Measurements from ENCODE around the gene DNM1. TPM values are rescaled to one million over a fixed set of nuclear protein-coding genes. Genes with fewer than 3 reads are reported as not detected.

DNM1 gene
- total RNA-seq, 4 donors from 2014 or later: 6.9 to 11.4 (median 9.0) TPM

GRCh38 chr9:128164307-128164885 lies 38.8 kb upstream of the DNM1 start:
- no peak overlapping the region for H3K4me3 ChIP-seq (ENCODE audit: low read depth, poor library complexity, severe bottlenecking)
- DNase-seq (ENCODE audit: low spot score in 2 of 2): no peak
- TF ChIP-seq CTCF (IDR thresholded peaks at IDR 0.05) (no peak), POLR2A (IDR thresholded peaks at IDR 0.05) (no peak)
- intact Hi-C loops (cut with DNase I; ENCODE audit: low total_unique reads): no loop called here
- 55 to 65% methylated on average over 14 of the region's 14 CpGs for WGBS, 2 donors

DNA sequence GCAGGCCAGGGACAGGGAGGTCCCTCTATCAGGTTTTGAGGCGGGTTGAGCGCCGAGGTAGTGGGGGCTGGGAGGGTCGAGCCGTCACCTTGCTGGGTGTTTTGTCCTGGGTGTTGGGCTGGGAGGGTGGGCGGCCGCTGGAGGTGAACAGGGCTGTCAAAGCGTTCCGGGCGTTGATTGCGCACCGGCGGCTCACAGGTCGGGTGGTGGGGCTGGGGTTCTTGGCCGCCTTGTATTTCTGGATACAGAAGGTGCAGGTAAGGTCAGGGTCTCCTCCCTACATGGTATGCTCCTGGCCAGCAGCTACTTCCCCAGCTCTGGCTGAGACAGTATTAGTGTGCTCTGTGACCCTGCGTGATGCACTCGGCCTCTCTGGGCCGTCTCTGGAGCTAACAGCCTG lies 37.0 kb upstream of the DNM1 start:
- no peak for TF ChIP-seq CTCF (IDR thresholded peaks at IDR 0.05)
- TF ChIP-seq POLR2A (IDR thresholded peaks at IDR 0.05): no peak
- H3K4me3 ChIP-seq (ENCODE audit: low read depth, poor library complexity, severe bottlenecking): no peak overlapping the region
- no peak for DNase-seq (ENCODE audit: low spot score in 2 of 2)
- intact Hi-C loops (cut with DNase I; ENCODE audit: low total_unique reads): no loop called here
- WGBS, 2 donors: 95 to 97% methylated on average over 18 of the region's 18 CpGs

DNA sequence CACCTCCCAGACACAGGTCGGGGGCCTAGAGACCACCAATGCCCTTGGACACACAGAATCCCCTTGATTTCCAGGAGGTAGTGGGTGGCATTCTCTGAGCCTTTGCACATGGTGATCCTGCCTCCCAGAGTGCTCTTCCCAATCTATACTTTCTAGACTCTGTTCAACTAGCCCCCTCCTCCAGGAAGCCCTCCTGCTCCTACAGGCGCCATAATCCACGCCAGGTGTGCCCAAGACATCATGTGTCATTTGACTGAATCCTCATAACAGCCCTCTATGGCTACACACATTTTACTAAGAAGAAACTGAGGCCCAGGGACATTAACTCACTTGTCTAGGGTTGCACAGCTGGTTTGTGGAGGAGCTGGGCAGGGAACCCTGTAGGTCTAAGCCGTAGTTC lies 36.0 kb upstream of the DNM1 start:
- WGBS, 2 donors: 100% methylated on average over 4 of the region's 4 CpGs
- TF ChIP-seq POLR2A (IDR thresholded peaks at IDR 0.05) (no peak), CTCF (IDR thresholded peaks at IDR 0.05) (no peak)
- intact Hi-C loops (cut with DNase I; ENCODE audit: low total_unique reads): no loop called here
- no peak overlapping the region for H3K4me3 ChIP-seq (ENCODE audit: low read depth, poor library complexity, severe bottlenecking)
- no peak for DNase-seq (ENCODE audit: low spot score in 2 of 2)

GRCh38 chr9:128168731-128169308 lies 34.4 kb upstream of the DNM1 start:
- no peak for DNase-seq (ENCODE audit: low spot score in 2 of 2)
- intact Hi-C loops (cut with DNase I; ENCODE audit: low total_unique reads): no loop called here
- 87 to 91% methylated on average over 8 of the region's 8 CpGs for WGBS, 2 donors
- no peak overlapping the region for H3K4me3 ChIP-seq (ENCODE audit: low read depth, poor library complexity, severe bottlenecking)
- no peak for TF ChIP-seq CTCF (IDR thresholded peaks at IDR 0.05)
- no peak for TF ChIP-seq POLR2A (IDR thresholded peaks at IDR 0.05)

GRCh38 chr9:128169492-128169891 lies 33.7 kb upstream of the DNM1 start:
- TF ChIP-seq POLR2A (IDR thresholded peaks at IDR 0.05) (no peak), CTCF (IDR thresholded peaks at IDR 0.05) (no peak)
- no peak for DNase-seq (ENCODE audit: low spot score in 2 of 2)
- 92 to 94% methylated on average over 8 of the region's 8 CpGs for WGBS, 2 donors
- H3K4me3 ChIP-seq (ENCODE audit: low read depth, poor library complexity, severe bottlenecking): no peak overlapping the region
- intact Hi-C loops (cut with DNase I; ENCODE audit: low total_unique reads): no loop called here

DNA sequence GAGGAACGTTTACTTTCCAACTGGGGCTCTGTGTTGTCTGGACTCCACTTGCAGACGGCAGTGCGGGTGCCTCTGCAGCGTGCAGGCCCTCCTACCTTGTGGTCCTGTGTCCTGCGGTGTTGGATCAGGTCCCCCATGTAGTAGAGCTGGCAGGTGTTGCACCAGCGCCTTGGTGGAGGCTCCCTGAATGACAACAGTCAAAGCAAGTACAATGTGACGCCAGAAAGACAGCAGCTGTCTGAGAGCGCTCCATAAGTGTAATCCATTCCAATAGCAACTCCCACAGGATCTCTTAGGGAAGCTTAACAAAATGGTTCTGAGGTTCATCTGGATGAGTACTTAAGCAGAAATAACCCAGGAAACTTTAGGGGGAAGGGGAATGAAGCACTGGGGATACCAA lies 33.3 kb upstream of the DNM1 start:
- H3K4me3 ChIP-seq (ENCODE audit: low read depth, poor library complexity, severe bottlenecking): no peak overlapping the region
- intact Hi-C loops (cut with DNase I; ENCODE audit: low total_unique reads): no loop called here
- 81 to 82% methylated on average over 8 of the region's 8 CpGs for WGBS, 2 donors
- DNase-seq (ENCODE audit: low spot score in 2 of 2): no peak
- no peak for TF ChIP-seq POLR2A (IDR thresholded peaks at IDR 0.05)
- no peak for TF ChIP-seq CTCF (IDR thresholded peaks at IDR 0.05)
